Lower leg skin (tissue), 4 donors: Measurements from ENCODE around the gene OR5C1. TPM values are rescaled to one million over a fixed set of nuclear protein-coding genes. Genes with fewer than 3 reads are reported as not detected.

Experiments
- DNase-seq, 2 donors: peaks; one replicate each; pipeline ENCODE4 v3.0.0-alpha.2; 2019; ENCODE audit warnings: low spot score in 2 of 2
- H3K4me3 ChIP-seq: fragments of 200-600 bp; sonication (generic); 2 replicates; pipeline ENCODE4 v1.5.1; 2017; ENCODE audit warnings: mild to moderate bottlenecking, low read depth; ENCODE audit not compliant: poor library complexity, severe bottlenecking
- CTCF ChIP-seq, 3 donors: fragments of 450-650 bp; IDR thresholded peaks; one replicate each; pipeline ENCODE4 v1.5.1; 2016; ENCODE audit warnings: antibody characterized with exemption in 3 of 3, mild to moderate bottlenecking in 3 of 3, moderate library complexity in 2 of 3
- POLR2A ChIP-seq, 2 donors: fragments of 450-650 bp; IDR thresholded peaks; one replicate each; pipeline ENCODE4 v1.6.1; 2016 to 2017; ENCODE audit warnings: antibody characterized with exemption in 2 of 2, mild to moderate bottlenecking in 1 of 2, moderate library complexity in 1 of 2
- WGBS, 2 donors: methylation state at CpG; one replicate each; pipeline ENCODE4 v1.1.5; 2018; 5-methylcytosine and 5-hydroxymethylcytosine counted together
- intact Hi-C: fragments of 100-400 bp; cut with DNase I; formaldehyde crosslinking; loops from one replicate; pipeline ENCODE4 v1.15.0; 2023; ENCODE audit warnings: low total_unique reads
- total RNA-seq, 4 donors: library from RNA; depleted of rRNA; stranded (reverse); fragments of >200 nt; gene quantifications; one replicate each; pipeline ENCODE4 v1.1.0, GENCODE V29; 2016

The OR5C1 gene
- total RNA-seq, 4 donors from 2014 or later = not detected

GRCh38 chr9:122814545-122814944 is 25.8 kb downstream of the OR5C1 start:
- intact Hi-C loops = no loop called here
- no peak for TF ChIP-seq POLR2A (IDR thresholded peaks at IDR 0.05)
- TF ChIP-seq CTCF (IDR thresholded peaks at IDR 0.05) = no peak
- WGBS, 2 donors = 78 to 79% methylated on average over 6 of the region's 6 CpGs
- no peak overlapping the region for H3K4me3 ChIP-seq
- peak in 1 of 2 donors; percentile 43 for DNase-seq

- H3K4me3 ChIP-seq = no peak overlapping the region
- DNase-seq = no peak
- TF ChIP-seq CTCF (IDR thresholded peaks at IDR 0.05) (no peak), POLR2A (IDR thresholded peaks at IDR 0.05) (no peak)
- intact Hi-C loops = no loop called here
Observed at GRCh38 chr9:122815544-122815943, 26.8 kb downstream of the OR5C1 start.

GRCh38 chr9:122816163-122816867 is 27.6 kb downstream of the OR5C1 start:
- 77 to 82% methylated on average over 17 of the region's 17 CpGs for WGBS, 2 donors
- no peak overlapping the region for H3K4me3 ChIP-seq
- TF ChIP-seq POLR2A (IDR thresholded peaks at IDR 0.05) = no peak
- no peak for TF ChIP-seq CTCF (IDR thresholded peaks at IDR 0.05)
- intact Hi-C loops = no loop called here
- DNase-seq = peak; percentile 30 to 86

GRCh38 chr9:122819326-122819725 is 30.6 kb downstream of the OR5C1 start:
- intact Hi-C loops = no loop called here
- WGBS, 2 donors = 62 to 69% methylated on average over 3 of the region's 3 CpGs
- no peak overlapping the region for H3K4me3 ChIP-seq
- peak in 1 of 2 donors; percentile 37 for DNase-seq
- TF ChIP-seq POLR2A (IDR thresholded peaks at IDR 0.05) (no peak), CTCF (IDR thresholded peaks at IDR 0.05) (no peak)

GRCh38 chr9:122819791-122820489 is 31.2 kb downstream of the OR5C1 start:
- WGBS, 2 donors = 78 to 79% methylated on average over 9 of the region's 9 CpGs
- DNase-seq = peak in 1 of 2 donors; percentile 56
- intact Hi-C loops = no loop called here
- no peak for TF ChIP-seq CTCF (IDR thresholded peaks at IDR 0.05)
- TF ChIP-seq POLR2A (IDR thresholded peaks at IDR 0.05) = no peak
- H3K4me3 ChIP-seq = no peak overlapping the region
